Eye (tissue), 1 donor: Measurements from ENCODE around the gene BUB1B.
"Not testable (repeated sequence)": the region's sequence is repeated elsewhere in the genome, so short reads cannot be mapped to it uniquely, and the experiment has no call there.

Source experiments
- DNase-seq: peaks from one replicate; pipeline ENCODE4 v3.0.0-alpha.2; 2015

The BUB1B gene, protein sequence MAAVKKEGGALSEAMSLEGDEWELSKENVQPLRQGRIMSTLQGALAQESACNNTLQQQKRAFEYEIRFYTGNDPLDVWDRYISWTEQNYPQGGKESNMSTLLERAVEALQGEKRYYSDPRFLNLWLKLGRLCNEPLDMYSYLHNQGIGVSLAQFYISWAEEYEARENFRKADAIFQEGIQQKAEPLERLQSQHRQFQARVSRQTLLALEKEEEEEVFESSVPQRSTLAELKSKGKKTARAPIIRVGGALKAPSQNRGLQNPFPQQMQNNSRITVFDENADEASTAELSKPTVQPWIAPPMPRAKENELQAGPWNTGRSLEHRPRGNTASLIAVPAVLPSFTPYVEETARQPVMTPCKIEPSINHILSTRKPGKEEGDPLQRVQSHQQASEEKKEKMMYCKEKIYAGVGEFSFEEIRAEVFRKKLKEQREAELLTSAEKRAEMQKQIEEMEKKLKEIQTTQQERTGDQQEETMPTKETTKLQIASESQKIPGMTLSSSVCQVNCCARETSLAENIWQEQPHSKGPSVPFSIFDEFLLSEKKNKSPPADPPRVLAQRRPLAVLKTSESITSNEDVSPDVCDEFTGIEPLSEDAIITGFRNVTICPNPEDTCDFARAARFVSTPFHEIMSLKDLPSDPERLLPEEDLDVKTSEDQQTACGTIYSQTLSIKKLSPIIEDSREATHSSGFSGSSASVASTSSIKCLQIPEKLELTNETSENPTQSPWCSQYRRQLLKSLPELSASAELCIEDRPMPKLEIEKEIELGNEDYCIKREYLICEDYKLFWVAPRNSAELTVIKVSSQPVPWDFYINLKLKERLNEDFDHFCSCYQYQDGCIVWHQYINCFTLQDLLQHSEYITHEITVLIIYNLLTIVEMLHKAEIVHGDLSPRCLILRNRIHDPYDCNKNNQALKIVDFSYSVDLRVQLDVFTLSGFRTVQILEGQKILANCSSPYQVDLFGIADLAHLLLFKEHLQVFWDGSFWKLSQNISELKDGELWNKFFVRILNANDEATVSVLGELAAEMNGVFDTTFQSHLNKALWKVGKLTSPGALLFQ

DNA sequence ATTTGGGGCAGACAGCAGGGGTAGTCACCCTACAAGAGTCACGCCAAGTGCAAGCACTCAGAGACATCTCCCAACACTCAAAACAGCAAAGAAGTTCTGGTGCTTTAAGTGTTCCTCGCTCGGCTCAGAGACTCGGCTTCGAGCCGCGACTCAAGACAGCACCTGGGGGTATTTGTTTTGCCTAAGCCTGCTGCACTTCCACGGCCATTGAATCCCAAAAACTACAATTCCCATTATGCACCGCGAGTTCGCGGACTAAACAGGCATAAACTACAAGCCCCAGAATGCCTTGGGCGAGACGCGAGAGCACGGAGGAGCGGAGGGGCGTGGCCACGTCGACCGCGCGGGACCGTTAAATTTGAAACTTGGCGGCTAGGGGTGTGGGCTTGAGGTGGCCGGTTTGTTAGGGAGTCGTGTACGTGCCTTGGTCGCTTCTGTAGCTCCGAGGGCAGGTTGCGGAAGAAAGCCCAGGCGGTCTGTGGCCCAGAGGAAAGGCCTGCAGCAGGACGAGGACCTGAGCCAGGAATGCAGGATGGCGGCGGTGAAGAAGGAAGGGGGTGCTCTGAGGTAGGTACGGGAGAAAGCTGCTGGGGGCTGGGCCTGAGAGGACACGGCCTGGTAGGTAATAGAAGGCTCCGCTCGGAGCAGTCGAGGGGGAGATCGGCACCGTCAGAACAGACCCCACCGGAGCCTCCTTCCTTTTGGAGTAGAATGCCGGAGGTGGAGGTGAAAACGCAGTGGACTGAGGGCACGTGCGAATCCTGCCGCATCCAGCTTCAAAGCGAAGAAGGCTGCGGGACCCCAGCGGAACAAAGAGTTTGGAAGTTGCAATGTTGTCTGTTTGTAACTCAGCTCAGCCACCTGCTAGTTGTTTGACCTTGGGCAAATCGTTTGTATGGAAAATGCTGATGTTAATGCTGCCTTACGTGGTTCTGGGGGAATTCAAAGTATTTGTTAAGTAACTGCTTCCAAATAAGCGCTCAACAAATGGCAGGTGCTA, at the start of gene BUB1B:
Gene BUB1B, plus strand, starts transcription at position 381 of the 1,000 bp plus-strand sequence. Its CDS starts 152 bp downstream, at position 533.
- peak; percentile 99 for DNase-seq

DNA sequence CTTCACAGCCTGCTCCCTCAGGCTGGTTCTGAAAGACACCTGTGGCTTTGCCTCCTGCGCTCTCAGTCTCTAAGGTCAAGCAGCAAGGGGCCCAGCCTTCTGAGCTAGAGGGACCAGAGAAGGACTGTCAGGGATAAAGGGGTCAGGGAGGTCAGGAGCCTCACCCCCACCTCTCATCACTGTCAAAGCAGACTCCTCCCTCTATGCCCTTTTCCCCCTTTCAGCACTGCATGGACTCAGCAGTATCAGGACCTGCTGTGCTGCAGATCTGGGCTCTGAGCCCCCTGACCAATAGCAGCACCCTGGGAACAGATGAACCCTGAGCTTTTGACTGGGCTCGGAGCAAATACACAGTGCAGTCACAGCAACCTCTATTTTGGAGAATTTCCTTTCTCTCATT, 49.0 kb upstream of the BUB1B start:
- no peak for DNase-seq

DNA sequence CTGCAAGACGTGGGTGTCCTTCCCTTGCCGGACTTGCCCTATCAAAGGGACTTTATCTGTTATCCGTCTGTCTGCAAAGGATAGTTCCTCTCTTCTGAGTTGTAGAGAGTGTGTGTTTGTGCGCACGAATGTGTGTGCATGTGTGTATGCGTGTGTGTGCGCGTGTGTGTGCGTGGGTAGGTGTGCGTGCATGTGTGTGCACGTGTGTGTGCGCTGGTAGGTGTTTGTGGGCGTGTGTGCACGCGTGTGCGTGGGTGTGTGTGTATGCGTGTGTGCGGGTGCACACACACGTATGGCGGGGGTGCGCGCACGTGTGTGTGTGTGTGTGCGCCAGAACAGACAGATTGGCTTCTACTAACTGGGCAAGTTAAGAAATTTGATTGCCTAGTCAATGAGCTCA, 48.1 kb upstream of the BUB1B start:
- DNase-seq = no peak

DNA sequence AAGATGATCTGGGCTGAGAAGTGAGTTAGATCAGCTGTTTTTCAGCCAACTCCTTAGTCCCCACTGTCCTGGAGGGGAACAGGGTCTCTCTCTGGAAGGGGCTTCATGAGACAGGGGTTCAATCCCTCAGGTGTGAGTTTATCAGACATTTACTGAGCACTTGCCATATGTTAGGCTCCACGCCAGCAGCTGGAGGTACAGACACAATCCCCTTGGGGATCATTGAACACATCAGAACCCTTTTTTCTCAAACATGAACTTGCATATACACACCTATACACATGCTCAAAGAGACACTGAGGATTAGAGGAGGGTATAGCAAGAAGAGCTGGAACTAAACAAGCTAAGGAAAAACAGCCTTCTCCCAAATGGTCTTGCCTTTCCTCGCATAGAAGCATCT, 46.7 kb upstream of the BUB1B start:
- DNase-seq = no peak

DNA sequence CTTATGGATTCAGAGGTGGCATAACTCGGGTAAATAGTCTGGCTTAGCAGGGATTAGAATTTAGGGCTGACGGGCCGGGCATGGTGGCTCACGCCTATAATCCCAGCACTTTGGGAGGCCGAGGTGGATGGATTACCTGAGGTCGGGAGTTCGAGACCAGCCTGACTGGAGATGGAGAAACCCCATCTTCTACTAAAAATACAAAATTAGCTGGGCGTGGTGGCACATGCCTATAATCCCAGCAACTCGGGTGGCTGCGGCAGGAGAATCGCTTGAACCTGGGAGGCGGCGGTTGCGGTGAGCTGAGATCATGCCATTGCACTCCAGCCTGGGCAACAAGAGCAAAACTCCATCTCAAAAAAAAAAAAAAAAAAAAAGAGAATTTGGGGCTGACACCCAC, 45.8 kb upstream of the BUB1B start:
- not testable (repeated sequence) for DNase-seq

DNA sequence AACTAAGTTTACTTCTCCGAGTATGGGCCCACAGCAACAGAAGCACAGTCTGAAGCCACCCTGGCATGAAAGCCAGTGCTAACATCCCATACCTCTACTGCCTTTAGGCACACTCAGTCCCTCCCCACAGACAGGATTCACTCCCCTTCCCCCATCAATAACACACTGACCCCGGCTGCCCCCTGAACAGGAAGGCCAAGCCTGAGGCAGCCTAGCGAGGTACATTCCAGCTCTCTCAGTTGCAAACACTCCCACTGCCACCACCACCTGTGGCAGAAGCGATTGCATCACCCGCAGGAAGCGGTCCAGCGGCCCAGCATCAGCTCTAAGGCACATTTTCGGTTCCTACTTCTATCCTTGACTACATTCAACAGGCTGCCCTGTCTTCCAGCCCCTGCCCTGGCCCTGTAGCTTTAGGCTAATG, 45.2 kb upstream of the BUB1B start:
- DNase-seq = no peak

DNA sequence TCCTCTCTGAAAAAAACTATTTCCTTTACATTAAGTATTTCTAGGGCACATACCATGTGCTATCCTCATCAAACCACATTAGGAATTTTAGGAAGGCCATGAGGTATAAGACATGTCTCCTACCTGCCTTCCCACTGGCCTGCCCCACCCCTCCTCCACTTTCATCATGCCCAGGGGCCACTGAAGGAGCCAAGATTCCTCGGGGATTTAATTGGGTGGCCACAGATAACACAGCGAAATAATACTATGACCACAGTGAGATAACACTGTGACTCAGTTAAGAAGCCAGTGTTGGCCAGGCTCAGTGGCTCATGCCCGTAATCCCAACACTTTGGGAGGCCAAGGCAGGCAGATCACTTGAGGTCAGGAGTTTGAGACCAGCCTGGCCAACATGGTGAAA, 42.4 kb upstream of the BUB1B start:
- DNase-seq = no peak

DNA sequence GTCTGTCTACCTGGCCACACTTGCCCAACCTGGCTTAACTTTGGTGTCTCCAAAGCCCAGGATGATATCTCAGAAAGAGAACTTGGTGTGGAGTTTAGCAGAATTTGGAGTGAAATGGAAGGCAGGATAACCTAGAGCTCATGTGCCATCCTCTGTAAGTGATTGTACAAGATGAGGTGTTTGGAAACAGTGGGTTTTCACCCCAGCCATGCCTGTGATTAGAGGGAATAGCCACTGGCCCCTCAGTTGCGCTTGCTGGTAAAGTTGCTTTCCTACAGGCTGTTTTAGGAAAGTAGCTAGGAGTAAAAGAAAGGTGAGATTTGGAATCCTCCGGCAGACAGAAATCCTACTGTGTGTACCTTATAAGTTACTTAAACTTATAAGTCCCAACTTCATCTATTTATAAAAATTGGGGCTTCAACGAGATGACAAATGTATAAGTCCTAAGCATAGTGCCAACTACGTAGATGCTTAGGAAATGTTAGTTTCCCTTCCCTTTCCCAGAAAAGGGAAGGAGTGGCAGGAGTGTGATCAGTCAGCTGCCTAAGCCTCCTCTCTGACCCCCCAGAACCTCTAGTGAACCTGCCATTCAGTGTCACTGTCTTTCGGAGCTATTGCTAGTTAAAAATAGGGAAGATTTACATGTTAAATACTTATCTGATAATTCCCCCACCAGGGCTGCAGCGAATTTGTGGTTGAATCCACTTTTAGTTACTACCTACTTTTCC, 38.8 kb upstream of the BUB1B start:
- DNase-seq = no peak

DNA sequence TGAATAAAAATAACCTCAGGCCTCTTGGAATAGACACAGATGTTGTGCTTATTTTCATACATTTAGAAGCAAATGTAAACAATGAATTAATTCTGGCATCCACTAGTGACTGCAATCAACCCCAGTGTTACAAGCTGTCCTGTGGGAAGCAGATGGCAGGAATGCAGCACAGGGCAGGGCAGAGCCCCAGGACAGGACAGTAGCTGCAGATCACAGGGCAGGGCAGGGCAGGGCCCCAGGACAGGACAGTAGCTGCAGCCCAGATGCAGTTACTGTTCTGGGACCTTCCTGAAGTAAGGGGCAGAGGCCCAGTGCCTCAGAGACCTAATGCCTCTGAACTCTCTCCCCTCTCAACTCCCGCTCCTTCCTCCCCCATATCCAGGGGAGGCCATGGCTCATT, 37.9 kb upstream of the BUB1B start:
- DNase-seq = not testable (repeated sequence)

DNA sequence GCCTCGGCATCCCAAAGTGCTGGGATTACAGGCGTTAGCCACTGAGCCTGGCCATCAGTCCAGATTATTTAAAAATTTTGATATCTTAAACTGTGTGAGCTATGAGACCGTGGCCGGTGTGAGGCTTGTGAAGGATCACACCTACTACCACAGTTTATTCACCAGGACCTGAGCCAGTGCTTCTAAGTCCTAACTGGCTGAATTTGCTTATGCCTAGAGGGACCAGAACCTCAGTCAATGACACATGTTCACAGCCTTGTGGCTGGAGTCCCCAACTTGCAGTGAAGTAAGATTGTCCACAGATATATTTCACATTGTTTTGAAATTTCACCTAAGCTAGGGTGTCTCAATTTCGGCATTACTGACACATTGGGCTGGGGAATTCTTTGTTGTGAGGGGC, 37.0 kb upstream of the BUB1B start:
- not testable (repeated sequence) for DNase-seq

DNA sequence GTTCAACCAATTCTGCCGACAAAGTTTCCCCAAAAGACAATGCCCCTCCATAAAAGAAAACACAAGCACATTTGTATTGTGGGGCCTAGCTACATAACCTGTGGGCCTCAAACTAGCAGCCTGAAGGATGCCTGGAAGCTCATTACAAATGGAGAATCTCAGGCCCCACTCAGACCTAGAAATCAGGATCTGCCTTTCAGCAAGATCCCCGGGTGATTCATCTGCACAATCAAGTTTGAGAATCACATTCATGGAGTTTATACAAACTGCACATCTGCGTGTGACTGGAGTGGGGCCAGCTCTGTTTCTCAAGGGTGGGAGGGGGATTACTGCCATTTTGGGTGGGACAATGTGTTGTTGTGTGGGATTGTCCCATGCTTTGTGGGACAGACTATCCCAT, 36.5 kb upstream of the BUB1B start:
- not testable (repeated sequence) for DNase-seq

DNA sequence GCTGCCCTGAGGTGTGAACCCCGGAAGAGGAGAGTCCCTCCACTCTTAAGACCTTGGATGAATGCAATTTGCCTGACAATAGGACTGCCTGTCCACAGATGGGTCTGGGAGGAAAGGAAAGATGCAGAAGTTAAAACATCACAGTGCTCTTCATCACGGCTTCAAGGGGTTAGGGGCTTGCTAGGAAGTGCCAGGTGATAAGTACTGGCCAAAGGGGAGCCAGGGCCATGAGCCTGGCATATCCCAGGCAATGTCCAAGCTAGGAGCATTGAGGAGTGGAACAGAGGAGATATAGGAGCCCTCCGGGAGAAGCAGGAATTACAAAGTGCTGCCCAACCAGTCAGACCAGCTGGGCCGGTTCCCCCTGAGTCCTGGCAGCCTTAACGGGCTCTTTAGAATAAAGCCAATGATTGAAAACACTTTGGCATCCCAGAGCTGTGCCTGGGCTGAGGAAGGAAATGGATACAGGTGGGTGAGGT, 36.0 kb upstream of the BUB1B start:
- DNase-seq = not testable (repeated sequence)

DNA sequence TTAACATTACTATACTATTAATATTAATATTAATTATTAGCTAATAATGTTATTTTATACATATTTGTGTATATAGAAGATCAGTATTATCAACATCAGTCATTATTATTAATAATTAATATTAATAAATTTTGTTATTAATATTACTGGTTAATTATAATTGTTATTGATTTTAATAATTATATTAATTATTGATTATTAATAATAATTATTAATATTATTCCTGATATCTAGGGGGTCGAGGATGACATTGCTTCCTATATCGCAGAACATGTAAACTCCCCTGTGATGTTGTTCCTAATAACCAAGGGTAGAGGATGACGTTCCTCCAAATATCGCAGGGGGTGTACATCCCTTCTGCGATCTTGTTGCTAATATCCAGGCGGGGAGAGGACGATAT, 34.9 kb upstream of the BUB1B start:
- DNase-seq = no peak

DNA sequence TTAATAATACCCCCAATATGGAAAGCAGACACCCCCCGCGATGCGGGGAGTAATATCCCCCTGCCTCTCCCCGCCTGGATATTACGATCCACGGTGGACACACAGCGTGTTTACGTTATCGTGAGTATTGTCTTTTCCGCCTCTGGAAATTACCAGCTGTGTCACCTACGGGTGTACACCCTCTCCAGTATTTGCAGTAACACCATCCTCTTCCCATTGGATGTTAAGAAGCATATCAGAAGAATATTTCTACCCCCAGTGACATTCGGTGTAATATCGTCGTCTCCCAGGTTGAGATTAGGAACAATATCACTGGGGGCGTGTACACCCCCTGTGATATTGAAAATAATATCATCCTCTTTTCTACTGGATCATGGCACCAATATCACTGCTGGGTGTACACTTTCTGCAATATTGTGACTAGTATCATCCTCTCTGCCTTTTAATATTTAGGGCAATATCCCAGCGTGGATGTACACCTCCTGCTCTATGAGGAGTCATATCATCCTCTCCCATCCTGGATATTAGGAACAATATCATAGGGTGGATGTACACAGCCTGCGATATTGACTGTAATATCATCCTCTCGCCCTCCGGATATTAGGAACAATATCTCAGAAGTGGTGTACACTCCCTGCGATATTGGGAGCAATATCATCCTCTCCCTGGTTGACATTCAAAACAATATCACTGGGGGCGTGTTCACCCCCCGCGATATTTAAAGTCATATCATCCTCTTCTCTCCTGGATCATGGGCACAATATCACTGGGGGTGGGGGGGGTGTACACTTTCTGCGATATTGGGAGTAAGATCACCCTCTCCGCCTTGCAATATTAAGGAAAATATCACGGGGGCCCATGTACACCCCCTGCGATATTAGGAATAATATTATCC, 31.9 kb upstream of the BUB1B start:
- DNase-seq = no peak

DNA sequence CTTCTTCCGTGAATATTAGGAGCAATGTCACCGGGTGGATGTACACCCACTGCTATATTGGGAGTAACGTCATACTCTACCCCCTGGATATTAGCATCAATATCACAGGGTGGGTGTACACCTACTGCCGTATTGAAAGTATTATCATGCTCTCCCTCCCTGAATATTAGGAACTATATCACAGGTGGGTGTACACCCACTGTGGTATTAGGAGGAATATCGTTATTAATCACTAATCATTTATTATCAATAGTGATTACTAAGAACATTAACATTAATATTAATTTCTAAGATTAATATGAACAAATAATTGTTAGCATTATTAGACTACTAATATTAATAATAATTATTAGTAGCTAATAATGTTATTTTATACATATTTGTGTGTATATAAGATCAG, 30.8 kb upstream of the BUB1B start:
- DNase-seq = no peak

DNA sequence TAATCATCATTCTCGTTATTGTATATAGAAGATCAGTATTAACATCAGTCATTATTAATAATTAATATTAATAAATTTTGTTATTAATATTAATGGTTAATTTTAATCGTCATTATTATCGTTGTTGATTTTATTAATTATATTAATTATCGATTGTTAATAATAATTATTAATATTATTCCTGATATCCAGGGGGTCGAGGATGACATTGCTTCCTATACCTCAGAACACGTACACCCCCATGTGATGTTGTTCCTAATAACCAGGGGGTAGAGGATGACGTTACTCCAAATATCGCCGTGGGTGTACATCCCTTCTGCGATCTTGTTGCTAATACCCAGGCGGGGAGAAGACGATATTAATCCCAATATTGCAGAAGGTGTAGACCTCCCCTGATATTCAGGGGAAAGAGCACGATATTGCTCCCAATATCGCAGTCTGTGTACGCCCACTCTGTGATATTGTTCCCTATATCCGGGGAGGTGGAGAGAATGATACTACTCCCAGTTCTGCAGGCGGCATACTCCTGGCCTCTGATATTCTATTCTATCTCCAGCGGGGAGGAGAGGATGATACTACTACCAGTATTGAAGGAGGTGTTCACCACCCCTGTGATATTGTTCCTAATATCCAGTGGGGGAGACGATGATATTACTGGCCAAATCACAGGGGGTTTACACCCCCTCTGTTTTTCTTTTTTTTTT, 29.9 kb upstream of the BUB1B start:
- peak; percentile 28 for DNase-seq

DNA sequence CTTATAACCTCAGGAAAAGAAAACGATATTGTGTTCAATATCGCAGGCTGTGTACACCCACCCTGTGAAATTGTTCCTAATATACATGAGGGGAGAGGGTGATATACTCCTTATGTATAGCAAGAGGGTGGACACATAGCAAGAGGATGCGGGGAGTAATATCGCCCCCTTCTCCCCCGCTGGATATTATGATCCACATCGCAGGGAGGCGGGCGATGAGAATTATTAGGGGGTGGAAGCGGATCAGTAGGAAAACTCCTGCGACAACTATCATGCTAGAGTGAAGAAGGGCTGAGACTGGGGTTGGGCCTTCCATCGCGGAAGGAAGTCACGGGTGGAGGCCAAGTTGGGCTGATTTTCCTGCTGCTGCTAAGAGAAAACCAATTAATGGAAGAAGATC, 27.3 kb upstream of the BUB1B start:
- no peak for DNase-seq

DNA sequence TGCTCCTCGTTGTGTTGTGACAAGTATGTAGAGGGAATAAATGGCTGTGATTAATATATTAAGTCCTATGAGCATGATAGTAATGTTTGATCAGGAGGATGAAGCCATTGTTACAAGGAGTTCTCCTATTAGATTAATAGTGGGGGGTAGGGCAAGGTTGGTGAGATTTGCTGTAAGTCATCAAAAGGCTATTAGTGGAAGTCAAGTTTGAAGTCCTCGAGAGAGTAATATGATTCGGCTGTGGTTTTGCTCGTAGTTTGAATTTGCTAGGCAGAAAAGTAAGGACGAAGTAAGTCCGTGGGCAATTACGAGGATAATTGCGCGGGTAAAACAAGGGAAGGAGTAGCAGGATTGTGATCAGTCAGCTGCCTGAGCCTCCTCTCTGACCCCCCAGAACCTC, 26.0 kb upstream of the BUB1B start:
- no peak for DNase-seq

DNA sequence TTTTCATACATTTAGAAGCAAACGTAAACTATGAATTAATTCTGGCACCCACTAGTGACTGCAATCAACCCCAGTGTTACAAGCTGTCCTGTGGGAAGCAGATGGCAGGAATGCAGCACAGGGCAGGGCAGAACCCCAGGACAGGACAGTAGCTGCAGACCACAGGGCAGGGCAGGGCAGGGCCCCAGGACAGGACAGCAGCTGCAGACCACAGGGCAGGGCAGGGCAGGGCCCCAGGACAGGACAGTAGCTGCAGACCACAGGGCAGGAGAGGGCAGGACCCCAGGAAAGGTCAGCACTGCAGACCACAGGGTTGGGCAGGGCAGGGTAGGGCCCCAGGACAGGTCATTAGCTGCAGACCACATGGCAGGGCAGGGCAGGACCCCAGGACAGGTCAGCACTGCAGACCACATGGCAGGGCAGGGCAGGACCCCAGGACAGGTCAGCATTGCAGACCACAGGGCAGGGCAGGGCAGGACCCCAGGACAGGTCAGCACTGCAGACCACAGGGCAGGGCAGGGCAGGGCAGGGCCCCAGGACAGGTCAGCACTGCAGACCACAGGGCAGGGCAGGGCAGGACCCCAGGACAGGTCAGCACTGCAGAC, 24.9 kb upstream of the BUB1B start:
- not testable (repeated sequence) for DNase-seq
